ENCODE measurements around the gene PAX8. TPM values are rescaled to one million over a fixed set of nuclear protein-coding genes. Genes with fewer than 3 reads are reported as not detected.

The PAX8 gene
- polyA plus RNA-seq, 1 of the 3 experiments (the other 2 are of a cell fraction), result 0.23 TPM

DNA sequence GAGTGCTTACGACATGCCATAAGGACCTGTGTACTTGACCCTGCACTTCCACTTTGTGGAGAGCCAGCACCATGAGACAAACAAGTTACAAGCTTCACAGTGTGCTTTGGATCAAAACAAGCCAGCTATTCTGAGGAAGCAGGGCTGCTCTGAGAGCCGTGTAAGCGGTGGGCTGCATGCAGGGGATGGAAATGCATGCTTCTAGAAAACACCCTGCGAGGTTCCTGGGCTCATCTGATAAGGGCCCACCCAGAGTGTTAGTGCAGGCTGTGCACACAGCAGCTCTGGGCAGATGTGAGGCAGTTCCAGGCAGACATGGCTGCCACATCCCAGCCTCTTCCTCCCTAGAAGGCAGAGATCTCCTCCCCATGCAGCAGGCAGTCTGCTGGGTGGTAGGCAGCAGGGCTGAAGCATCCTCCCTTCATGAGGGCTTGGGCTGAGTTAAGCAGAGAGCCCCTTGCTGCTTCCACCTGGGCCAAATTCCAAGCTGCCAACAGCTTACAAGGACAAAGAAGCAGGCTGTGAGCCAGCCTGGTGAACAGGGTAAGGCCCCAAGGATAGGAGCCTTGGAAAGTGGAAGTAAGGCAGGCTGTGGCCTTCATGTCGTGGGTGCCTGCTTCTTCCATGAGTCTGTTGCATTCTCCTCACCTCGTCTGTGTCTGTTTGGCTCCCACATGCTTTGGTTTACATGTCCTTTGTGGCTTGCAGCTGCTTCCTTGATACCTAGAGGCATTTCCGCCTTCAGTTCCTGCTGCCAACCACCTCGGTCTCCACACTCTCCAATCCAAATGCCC is 97.3 kb downstream of the PAX8 start:
- H2AFZ ChIP-seq (ENCODE audit: low read depth), result no peak overlapping the region
- H3K9me2 ChIP-seq, result no peaks in the 10 kb centered on the region
- no peaks in the 10 kb centered on the region for H3K36me3 ChIP-seq (replicated peaks in 1 of 2; ENCODE audit: control insufficient read depth in 1 of 2, insufficient read depth in 2 of 2, low read length in 1 of 2)
- TF ChIP-seq, protein P1, sequence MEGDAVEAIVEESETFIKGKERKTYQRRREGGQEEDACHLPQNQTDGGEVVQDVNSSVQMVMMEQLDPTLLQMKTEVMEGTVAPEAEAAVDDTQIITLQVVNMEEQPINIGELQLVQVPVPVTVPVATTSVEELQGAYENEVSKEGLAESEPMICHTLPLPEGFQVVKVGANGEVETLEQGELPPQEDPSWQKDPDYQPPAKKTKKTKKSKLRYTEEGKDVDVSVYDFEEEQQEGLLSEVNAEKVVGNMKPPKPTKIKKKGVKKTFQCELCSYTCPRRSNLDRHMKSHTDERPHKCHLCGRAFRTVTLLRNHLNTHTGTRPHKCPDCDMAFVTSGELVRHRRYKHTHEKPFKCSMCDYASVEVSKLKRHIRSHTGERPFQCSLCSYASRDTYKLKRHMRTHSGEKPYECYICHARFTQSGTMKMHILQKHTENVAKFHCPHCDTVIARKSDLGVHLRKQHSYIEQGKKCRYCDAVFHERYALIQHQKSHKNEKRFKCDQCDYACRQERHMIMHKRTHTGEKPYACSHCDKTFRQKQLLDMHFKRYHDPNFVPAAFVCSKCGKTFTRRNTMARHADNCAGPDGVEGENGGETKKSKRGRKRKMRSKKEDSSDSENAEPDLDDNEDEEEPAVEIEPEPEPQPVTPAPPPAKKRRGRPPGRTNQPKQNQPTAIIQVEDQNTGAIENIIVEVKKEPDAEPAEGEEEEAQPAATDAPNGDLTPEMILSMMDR (IDR thresholded peaks at IDR 0.05), result no peak
- TF ChIP-seq POLR2AphosphoS5 (IDR thresholded peaks at IDR 0.05; ENCODE audit: low read depth, low read length) (no peak), YY1 (IDR thresholded peaks at IDR 0.05; ENCODE audit: low read depth) (no peak), GATA2 (CRISPR knock-in tag; IDR thresholded peaks at IDR 0.05) (no peak), ELF1 (IDR thresholded peaks at IDR 0.05) (no peak), TEAD4 (IDR thresholded peaks at IDR 0.05; ENCODE audit: borderline replicate concordance, insufficient read depth) (no peak), EP300 (IDR thresholded peaks at IDR 0.05; ENCODE audit: borderline replicate concordance in 1 of 2, low read depth in 1 of 2, low read length in 1 of 2) (no peak)
- TF ChIP-seq, protein P2, sequence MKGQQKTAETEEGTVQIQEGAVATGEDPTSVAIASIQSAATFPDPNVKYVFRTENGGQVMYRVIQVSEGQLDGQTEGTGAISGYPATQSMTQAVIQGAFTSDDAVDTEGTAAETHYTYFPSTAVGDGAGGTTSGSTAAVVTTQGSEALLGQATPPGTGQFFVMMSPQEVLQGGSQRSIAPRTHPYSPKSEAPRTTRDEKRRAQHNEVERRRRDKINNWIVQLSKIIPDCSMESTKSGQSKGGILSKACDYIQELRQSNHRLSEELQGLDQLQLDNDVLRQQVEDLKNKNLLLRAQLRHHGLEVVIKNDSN (IDR thresholded peaks at IDR 0.05; ENCODE audit: borderline replicate concordance, low read depth), result no peak
- CTCF ChIA-PET, result interaction anchor here (0.6 to 3.4 kb wide), 4 partner anchors 18 to 208 kb away, joined by 3 to 27 read pairs (median 10); no protein-coding TSS in a partner anchor
- H3K79me2 ChIP-seq (ENCODE audit: insufficient read depth), result no peaks in the 10 kb centered on the region
- no peak overlapping the region for H3K4me2 ChIP-seq
- DNase-seq, result no peak
- H4K20me1 ChIP-seq (ENCODE audit: insufficient read depth), result no peaks in the 10 kb centered on the region
- no peak overlapping the region for H3K27ac ChIP-seq (ENCODE audit: low read depth in 2 of 2, low read length in 1 of 2)
- H3K27me3 ChIP-seq (ENCODE audit: insufficient read depth), result peaks cover 5% of the 10 kb centered on the region; the same call in 1 of the 2 replicates
- no peaks in the 10 kb centered on the region; a peak in 1 of 4 replicates for H3K4me1 ChIP-seq (ENCODE audit: control insufficient read depth in 1 of 2, insufficient read depth in 2 of 2, low read depth in 1 of 2, low read length in 1 of 2)
- WGBS (ENCODE audit: low lambda C conversion rate), result 41% methylated on average over 8 of the region's 8 CpGs
- POLR2A ChIA-PET, result no interaction called here
- no peaks in the 10 kb centered on the region for H3K9me3 ChIP-seq
- H3F3A ChIP-seq (replicated peaks; ENCODE audit: insufficient read depth), result no peaks in the 10 kb centered on the region
- no peak overlapping the region for H3K4me3 ChIP-seq (ENCODE audit: low read depth in 2 of 2, low read length in 1 of 2)
- H3K9ac ChIP-seq, result no peak overlapping the region

DNA sequence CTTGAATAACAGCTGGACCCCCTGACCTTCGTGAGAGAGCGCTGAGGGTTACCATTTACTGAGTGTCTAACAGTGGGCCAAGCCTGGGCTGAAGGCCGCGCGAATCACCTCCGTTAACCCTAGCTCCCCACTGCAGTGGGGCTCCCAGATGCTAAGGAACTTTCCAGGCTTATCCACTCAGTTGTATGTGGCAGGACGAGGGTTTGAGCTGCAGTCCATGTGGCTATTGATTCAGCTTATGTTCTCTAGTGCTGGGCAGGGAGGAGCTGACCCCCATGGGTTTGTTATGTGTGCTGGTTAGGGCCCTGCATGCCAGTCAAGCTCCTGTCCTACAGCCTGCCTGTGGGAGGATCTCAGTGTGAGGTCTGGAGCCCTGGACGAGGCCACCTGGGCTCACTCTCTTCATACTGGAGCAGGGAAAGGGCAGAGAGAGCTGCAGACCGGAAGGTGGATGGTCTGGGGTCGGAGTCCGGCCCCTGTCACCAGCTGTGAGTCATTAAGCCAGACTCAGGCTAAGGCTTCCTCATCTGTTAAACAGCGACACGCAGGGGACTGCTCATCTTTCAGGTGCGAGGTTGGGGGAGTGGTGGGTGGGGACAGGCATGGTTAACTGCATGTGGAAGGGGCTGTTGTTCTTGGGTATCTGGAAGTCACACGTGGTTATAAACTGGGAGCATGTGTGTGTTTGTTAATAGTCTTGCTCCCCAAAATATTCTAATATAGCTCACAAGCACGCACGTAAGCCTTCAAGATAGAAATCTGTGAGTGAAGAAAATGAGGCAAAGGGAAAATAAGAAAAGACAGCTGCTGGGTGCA is 98.4 kb downstream of the PAX8 start:
- Histone ChIP-seq H3K27ac (ENCODE audit: low read depth in 2 of 2, low read length in 1 of 2) (no peak overlapping the region), H3K4me1 (ENCODE audit: control insufficient read depth in 1 of 2, insufficient read depth in 2 of 2, low read depth in 1 of 2, low read length in 1 of 2) (no peaks in the 10 kb centered on the region; a peak in 1 of 4 replicates), H3K4me2 (no peak overlapping the region), H3K4me3 (ENCODE audit: low read depth in 2 of 2, low read length in 1 of 2) (no peak overlapping the region), H3K9me3 (no peaks in the 10 kb centered on the region), H2AFZ (ENCODE audit: low read depth) (no peak overlapping the region), H3K9ac (no peak overlapping the region), H3K79me2 (ENCODE audit: insufficient read depth) (no peaks in the 10 kb centered on the region), H3K27me3 (ENCODE audit: insufficient read depth) (peaks cover 5% of the 10 kb centered on the region; the same call in 1 of the 2 replicates), H3K36me3 (replicated peaks in 1 of 2; ENCODE audit: control insufficient read depth in 1 of 2, insufficient read depth in 2 of 2, low read length in 1 of 2) (no peaks in the 10 kb centered on the region), H3K9me2 (no peaks in the 10 kb centered on the region), H3F3A (replicated peaks; ENCODE audit: insufficient read depth) (no peaks in the 10 kb centered on the region), H4K20me1 (ENCODE audit: insufficient read depth) (no peaks in the 10 kb centered on the region)
- WGBS (ENCODE audit: low lambda C conversion rate), result 56% methylated on average over 16 of the region's 17 CpGs
- ChIA-PET POLR2A (no interaction called here), CTCF (interaction anchor here (0.6 to 3.0 kb wide), 5 partner anchors 19 to 210 kb away, joined by 3 to 13 read pairs (median 5); no protein-coding TSS in a partner anchor)
- no peak for TF ChIP-seq FOSL2 (IDR thresholded peaks at IDR 0.05; ENCODE audit: borderline replicate concordance, low read depth)
- no peak for TF ChIP-seq TAF1 (IDR thresholded peaks at IDR 0.05; ENCODE audit: borderline replicate concordance, low read depth, low read length)
- no peak for TF ChIP-seq SMC3 (IDR thresholded peaks at IDR 0.05; ENCODE audit: low read depth, low read length)
- no peak for TF ChIP-seq GABPA (IDR thresholded peaks at IDR 0.05; ENCODE audit: low read depth)
- TF ChIP-seq ELF1 (IDR thresholded peaks at IDR 0.05), result no peak
- no peak for TF ChIP-seq NFIC (IDR thresholded peaks at IDR 0.05; ENCODE audit: borderline replicate concordance)
- TF ChIP-seq, protein P3, sequence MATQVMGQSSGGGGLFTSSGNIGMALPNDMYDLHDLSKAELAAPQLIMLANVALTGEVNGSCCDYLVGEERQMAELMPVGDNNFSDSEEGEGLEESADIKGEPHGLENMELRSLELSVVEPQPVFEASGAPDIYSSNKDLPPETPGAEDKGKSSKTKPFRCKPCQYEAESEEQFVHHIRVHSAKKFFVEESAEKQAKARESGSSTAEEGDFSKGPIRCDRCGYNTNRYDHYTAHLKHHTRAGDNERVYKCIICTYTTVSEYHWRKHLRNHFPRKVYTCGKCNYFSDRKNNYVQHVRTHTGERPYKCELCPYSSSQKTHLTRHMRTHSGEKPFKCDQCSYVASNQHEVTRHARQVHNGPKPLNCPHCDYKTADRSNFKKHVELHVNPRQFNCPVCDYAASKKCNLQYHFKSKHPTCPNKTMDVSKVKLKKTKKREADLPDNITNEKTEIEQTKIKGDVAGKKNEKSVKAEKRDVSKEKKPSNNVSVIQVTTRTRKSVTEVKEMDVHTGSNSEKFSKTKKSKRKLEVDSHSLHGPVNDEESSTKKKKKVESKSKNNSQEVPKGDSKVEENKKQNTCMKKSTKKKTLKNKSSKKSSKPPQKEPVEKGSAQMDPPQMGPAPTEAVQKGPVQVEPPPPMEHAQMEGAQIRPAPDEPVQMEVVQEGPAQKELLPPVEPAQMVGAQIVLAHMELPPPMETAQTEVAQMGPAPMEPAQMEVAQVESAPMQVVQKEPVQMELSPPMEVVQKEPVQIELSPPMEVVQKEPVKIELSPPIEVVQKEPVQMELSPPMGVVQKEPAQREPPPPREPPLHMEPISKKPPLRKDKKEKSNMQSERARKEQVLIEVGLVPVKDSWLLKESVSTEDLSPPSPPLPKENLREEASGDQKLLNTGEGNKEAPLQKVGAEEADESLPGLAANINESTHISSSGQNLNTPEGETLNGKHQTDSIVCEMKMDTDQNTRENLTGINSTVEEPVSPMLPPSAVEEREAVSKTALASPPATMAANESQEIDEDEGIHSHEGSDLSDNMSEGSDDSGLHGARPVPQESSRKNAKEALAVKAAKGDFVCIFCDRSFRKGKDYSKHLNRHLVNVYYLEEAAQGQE (IDR thresholded peaks at IDR 0.05; ENCODE audit: low read depth, low read length), result no peak
- TF ChIP-seq, protein P2 (IDR thresholded peaks at IDR 0.05; ENCODE audit: borderline replicate concordance, low read depth), result no peak
- TF ChIP-seq, protein P4, sequence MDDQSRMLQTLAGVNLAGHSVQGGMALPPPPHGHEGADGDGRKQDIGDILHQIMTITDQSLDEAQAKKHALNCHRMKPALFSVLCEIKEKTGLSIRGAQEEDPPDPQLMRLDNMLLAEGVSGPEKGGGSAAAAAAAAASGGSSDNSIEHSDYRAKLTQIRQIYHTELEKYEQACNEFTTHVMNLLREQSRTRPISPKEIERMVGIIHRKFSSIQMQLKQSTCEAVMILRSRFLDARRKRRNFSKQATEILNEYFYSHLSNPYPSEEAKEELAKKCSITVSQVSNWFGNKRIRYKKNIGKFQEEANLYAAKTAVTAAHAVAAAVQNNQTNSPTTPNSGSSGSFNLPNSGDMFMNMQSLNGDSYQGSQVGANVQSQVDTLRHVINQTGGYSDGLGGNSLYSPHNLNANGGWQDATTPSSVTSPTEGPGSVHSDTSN (IDR thresholded peaks at IDR 0.05), result no peak
- TF ChIP-seq CHD2 (IDR thresholded peaks at IDR 0.05; ENCODE audit: low read length, partially characterized antibody), result no peak
- no peak for DNase-seq
